Upper lobe of left lung (tissue), 6 donors: ENCODE measurements around the gene RAPH1. TPM values are rescaled to one million over a fixed set of nuclear protein-coding genes. Genes with fewer than 3 reads are reported as not detected.
"Not testable (repeated sequence)": the region's sequence is repeated elsewhere in the genome, so short reads cannot be mapped to it uniquely, and the experiment has no call there.

Experiments
- ATAC-seq, 2 donors: fragments of 200-7000 bp; cut with Tn5 transposase; one replicate each; pipeline ENCODE4 v1.9.1; 2022; ENCODE audit warnings: mild to moderate bottlenecking in 2 of 2, moderate library complexity in 2 of 2; ENCODE audit not compliant: low FRiP score in 2 of 2
- DNase-seq, 2 donors: peaks; one replicate each; pipeline ENCODE4 v3.0.0-alpha.2; 2019 to 2020
- H3K27ac ChIP-seq, 4 donors: fragments of 200-600 bp; sonication (generic); one replicate each; pipeline ENCODE4 v1.5.1; 2016 to 2019
- H3K27me3 ChIP-seq, 4 donors: fragments of 200-600 bp; sonication (generic); one replicate each; pipeline ENCODE4 v1.5.1; 2017 to 2019
- H3K36me3 ChIP-seq, 4 donors: fragments of 200-600 bp; sonication (generic); one replicate each; pipeline ENCODE4 v1.5.1; 2016 to 2019
- H3K4me1 ChIP-seq, 4 donors: fragments of 200-600 bp; sonication (generic); one replicate each; pipeline ENCODE4 v1.5.1; 2018 to 2019
- H3K4me3 ChIP-seq, 4 donors: fragments of 200-600 bp; sonication (generic); one replicate each; pipeline ENCODE4 v1.5.1; 2017 to 2019; ENCODE audit warnings: mild to moderate bottlenecking in 2 of 4, moderate library complexity in 1 of 4
- H3K9me3 ChIP-seq, 4 donors: fragments of 200-600 bp; sonication (generic); one replicate each; pipeline ENCODE4 v1.5.1; 2018 to 2019
- CTCF ChIP-seq, 6 experiments: fragments of 450-650 bp in 4 of 6; fragments of 200-600 bp in 2 of 6; sonication (generic) in 2 of 6; IDR thresholded peaks; one replicate each; pipeline ENCODE4 v1.5.1; 2016 to 2019; ENCODE audit warnings: antibody characterized with exemption in 6 of 6
- EP300 ChIP-seq, 4 donors: sonication (generic); formaldehyde crosslinking; IDR thresholded peaks; one replicate each; pipeline ENCODE4 v1.5.1; 2017; ENCODE audit warnings: antibody characterized with exemption in 4 of 4, control low read depth in 2 of 4
- POLR2A ChIP-seq, 4 donors: fragments of 450-650 bp; IDR thresholded peaks; one replicate each; pipeline ENCODE4 v1.5.1; 2016 to 2017; ENCODE audit warnings: antibody characterized with exemption in 4 of 4, mild to moderate bottlenecking in 2 of 4
- POLR2AphosphoS5 ChIP-seq, 2 donors: sonication (generic); formaldehyde crosslinking; IDR thresholded peaks; one replicate each; pipeline ENCODE4 v1.5.1; 2017; ENCODE audit warnings: antibody characterized with exemption in 2 of 2
- WGBS, 2 donors: methylation state at CpG; one replicate each; pipeline ENCODE4 v1.1.5; 2017 to 2018; 5-methylcytosine and 5-hydroxymethylcytosine counted together
- total RNA-seq, 6 donors: library from RNA; depleted of rRNA in 4 of 6; stranded (reverse); fragments of >200 nt in 4 of 6; gene quantifications; one replicate each; pipeline versions ENCODE4 v1.1.0 to v1.2.1, GENCODE V29; 2016 to 2021
- donor health status: DM: no; HTN: no; CAD: no; lungs with moderate emphysema.
- donor health status: DM: no; HTN: yes; CAD: no; lungs with severe emphysema.

The RAPH1 gene
- total RNA-seq, 6 donors from 2014 or later = 52.1 to 144 (median 65.6) TPM

- Histone ChIP-seq H3K27me3 (no peaks in the 10 kb centered on the region), H3K36me3 (no peaks in the 10 kb centered on the region), H3K4me1 (peaks cover 3 to 22% (median 6%) of the 10 kb centered on the region in 4 donors), H3K4me3 (no peak overlapping the region), H3K9me3 (no peaks in the 10 kb centered on the region), H3K27ac (no peak overlapping the region)
- ATAC-seq (no peak), DNase-seq (no peak)
- TF ChIP-seq EP300 (IDR thresholded peaks at IDR 0.05) (no peak), POLR2A (IDR thresholded peaks at IDR 0.05) (no peak), POLR2AphosphoS5 (IDR thresholded peaks at IDR 0.05) (no peak), CTCF (IDR thresholded peaks at IDR 0.05) (no peak)
- 89 to 93% methylated on average over 3 of the region's 3 CpGs for WGBS, 2 donors
Measured at GRCh38 chr2:203527719-203528118, 7.4 kb downstream of the RAPH1 start.

- not testable (repeated sequence) for H3K9me3 ChIP-seq, H3K27ac ChIP-seq, H3K4me1 ChIP-seq, H3K27me3 ChIP-seq, ATAC-seq, H3K36me3 ChIP-seq, H3K4me3 ChIP-seq, DNase-seq
- 95 to 97% methylated on average over 9 of the region's 9 CpGs for WGBS, 2 donors
Measured at GRCh38 chr2:203513268-203513667, 21.8 kb downstream of the RAPH1 start.

GRCh38 chr2:203510941-203511305 is 24.2 kb downstream of the RAPH1 start:
- Histone ChIP-seq H3K9me3 (no peaks in the 10 kb centered on the region), H3K27ac (no peak overlapping the region), H3K36me3 (no peaks in the 10 kb centered on the region), H3K27me3 (no peaks in the 10 kb centered on the region), H3K4me3 (no peak overlapping the region), H3K4me1 (peaks cover 0 to 3% (median 1%) of the 10 kb centered on the region in 4 donors)
- WGBS, 2 donors = 54 to 70% methylated on average over 1 of the region's 1 CpG
- DNase-seq (no peak), ATAC-seq (no peak)
- TF ChIP-seq POLR2AphosphoS5 (IDR thresholded peaks at IDR 0.05) = no peak
- TF ChIP-seq EP300 (IDR thresholded peaks at IDR 0.05) = no peak
- TF ChIP-seq CTCF (IDR thresholded peaks at IDR 0.05) = no peak
- TF ChIP-seq POLR2A (IDR thresholded peaks at IDR 0.05) = no peak

- WGBS, 2 donors = 90 to 94% methylated on average over 2 of the region's 2 CpGs
- H3K27me3 ChIP-seq = no peaks in the 10 kb centered on the region
- no peak overlapping the region for H3K4me3 ChIP-seq
- H3K27ac ChIP-seq = no peak overlapping the region
- H3K36me3 ChIP-seq = no peaks in the 10 kb centered on the region
- H3K4me1 ChIP-seq = peaks cover 0 to 3% (median 1%) of the 10 kb centered on the region in 4 donors
- H3K9me3 ChIP-seq = no peaks in the 10 kb centered on the region
- ATAC-seq (no peak), DNase-seq (no peak)
- TF ChIP-seq POLR2A (IDR thresholded peaks at IDR 0.05) = no peak
- no peak for TF ChIP-seq POLR2AphosphoS5 (IDR thresholded peaks at IDR 0.05)
- no peak for TF ChIP-seq EP300 (IDR thresholded peaks at IDR 0.05)
- no peak for TF ChIP-seq CTCF (IDR thresholded peaks at IDR 0.05)
Measured at GRCh38 chr2:203510256-203510940, 24.7 kb downstream of the RAPH1 start.

- H3K27me3 ChIP-seq, H3K9me3 ChIP-seq, H3K4me3 ChIP-seq, DNase-seq, ATAC-seq, H3K36me3 ChIP-seq, H3K27ac ChIP-seq: not testable (repeated sequence)
- WGBS, 2 donors = 100% methylated on average over 1 of the region's 1 CpG
- H3K4me1 ChIP-seq = peaks cover 6 to 18% (median 17%) of the 10 kb centered on the region in 4 donors
Measured at GRCh38 chr2:203503460-203503859, 31.6 kb downstream of the RAPH1 start.

GRCh38 chr2:203501873-203502272 is 33.2 kb downstream of the RAPH1 start:
- Histone ChIP-seq H3K4me1 (peaks cover 14 to 28% (median 20%) of the 10 kb centered on the region in 4 donors), H3K9me3 (no peaks in the 10 kb centered on the region), H3K4me3 (no peak overlapping the region), H3K27me3 (no peaks in the 10 kb centered on the region), H3K36me3 (no peaks in the 10 kb centered on the region), H3K27ac (no peak overlapping the region)
- ATAC-seq (peak in 1 of 2 donors; percentile 50), DNase-seq (no peak)
- WGBS, 2 donors = 60 to 72% methylated on average over 1 of the region's 1 CpG
- TF ChIP-seq CTCF (IDR thresholded peaks at IDR 0.05) (no peak), POLR2AphosphoS5 (IDR thresholded peaks at IDR 0.05) (no peak), EP300 (IDR thresholded peaks at IDR 0.05) (no peak), POLR2A (IDR thresholded peaks at IDR 0.05) (no peak)
